ENCODE measurements around the gene ADGRD1.
A peak's percentile ranks its signal among the peaks of the same experiment; 100 is the strongest.

GRCh38 chr12:130916241-130916911, 37.3 kb upstream of the ADGRD1 start:
- no peak for TF ChIP-seq POLR2A (IDR thresholded peaks at IDR 0.05; ENCODE audit: low read depth, low read length)
- TF ChIP-seq TAF1 (IDR thresholded peaks at IDR 0.05; ENCODE audit: low read depth, low read length), result no peak
- no peak for TF ChIP-seq POLR2AphosphoS5 (IDR thresholded peaks at IDR 0.05; ENCODE audit: low read depth, low read length)
- peak; percentile 44; the same call in 1 of the 2 replicates for TF ChIP-seq POU2F2 (IDR thresholded peaks at IDR 0.05; ENCODE audit: low read depth, low read length)
- no peak for TF ChIP-seq SPI1 (IDR thresholded peaks at IDR 0.05; ENCODE audit: low read depth, low read length)
- TF ChIP-seq PAX5 (IDR thresholded peaks at IDR 0.05; ENCODE audit: insufficient read depth, low read length, severe bottlenecking), result no peak
